Mesenteric fat pad (tissue), 1 donor: ENCODE results near the gene BCHE. TPM values are rescaled to one million over a fixed set of nuclear protein-coding genes. Genes with fewer than 3 reads are reported as not detected.

Source experiments
- DNase-seq: peaks from one replicate; pipeline ENCODE4 v3.0.0-alpha.2; 2020; ENCODE audit warnings: low spot score
- long read RNA-seq: library from polyadenylated mRNA; unstranded; transcript quantifications from one replicate; pipeline ENCODE4 v2.0.0, GENCODE V29; 2020
- total RNA-seq: library from RNA; stranded (reverse); fragmentation: NEBNext Ultra II Directional; extraction: Animal tissue kit (Norgen Biotek cat#: 25700); gene quantifications from one replicate; pipeline ENCODE4 v1.2.1, GENCODE V29; 2021
- donor health status: DM: yes; HTN: yes; CAD: no.

BCHE gene
- total RNA-seq = 4.1 TPM
- long read RNA-seq, transcript BCHE-201 (4 exons, 2,454 nt) = major isoform, 6 of 7 reads
- long read RNA-seq, partial matches to known transcripts = 1 of 7 reads
- long read RNA-seq, other reads (novel, unspliced or antisense) = 0 of 7 reads

DNA sequence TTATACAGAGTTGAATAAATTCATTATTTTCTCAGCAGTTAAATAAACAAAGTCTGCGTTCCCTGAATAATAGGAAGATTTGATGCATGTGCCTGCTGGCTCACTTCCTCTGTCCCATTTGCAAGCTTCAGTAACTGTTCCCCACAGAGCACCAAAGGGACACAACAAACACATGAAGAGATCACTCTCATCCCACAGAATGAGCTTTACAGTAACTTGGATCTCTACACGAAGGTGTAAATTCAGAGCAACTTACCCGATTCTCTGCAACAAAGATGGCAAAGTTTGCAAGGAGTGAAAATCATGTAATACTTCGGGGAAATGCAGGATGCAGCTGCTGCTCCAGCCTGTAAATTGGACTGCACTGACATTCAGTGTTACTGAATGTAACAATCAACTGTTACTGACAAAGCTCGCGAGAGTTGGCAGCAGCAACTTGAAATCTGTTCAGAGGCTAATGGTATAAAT, at the start of gene BCHE:
Gene BCHE (minus strand): TSS at position 366 of the 468 bp plus-strand sequence. CDS start 6,390 bp downstream, outside the sequence.
- no peak for DNase-seq

DNA sequence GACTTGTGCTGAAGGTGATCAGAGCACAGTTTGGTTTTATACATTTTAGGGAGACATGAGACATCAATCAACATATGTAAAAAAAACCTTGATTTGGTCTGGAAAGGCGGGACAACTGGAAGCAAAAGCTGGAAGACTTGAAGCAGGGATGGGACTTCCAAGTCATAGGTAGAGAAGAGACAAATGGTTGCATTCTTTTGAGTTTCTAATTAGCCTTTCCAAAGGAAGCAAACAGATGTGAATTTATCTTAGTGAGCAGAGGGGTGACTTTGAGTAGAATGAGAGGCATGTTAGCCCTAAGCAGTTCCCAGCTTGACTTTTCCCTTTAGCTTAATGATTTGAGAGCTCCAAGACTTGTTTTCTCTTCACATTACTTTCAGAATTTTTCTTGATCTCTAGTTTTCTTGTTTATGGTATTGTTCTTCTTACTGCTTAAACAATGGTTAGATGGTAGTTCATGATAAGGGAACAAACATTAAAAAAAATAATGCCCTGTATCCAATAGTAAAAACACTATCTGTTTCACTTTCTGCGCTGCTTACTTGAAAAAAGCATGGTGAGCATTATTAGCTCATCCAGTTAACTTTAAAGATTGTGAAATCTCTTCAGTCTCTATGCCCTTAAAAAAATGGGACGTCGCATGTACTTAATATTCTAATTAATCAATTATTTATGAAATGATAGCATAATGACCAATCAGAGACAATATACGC, 48.5 kb upstream of the BCHE start:
- DNase-seq = no peak

DNA sequence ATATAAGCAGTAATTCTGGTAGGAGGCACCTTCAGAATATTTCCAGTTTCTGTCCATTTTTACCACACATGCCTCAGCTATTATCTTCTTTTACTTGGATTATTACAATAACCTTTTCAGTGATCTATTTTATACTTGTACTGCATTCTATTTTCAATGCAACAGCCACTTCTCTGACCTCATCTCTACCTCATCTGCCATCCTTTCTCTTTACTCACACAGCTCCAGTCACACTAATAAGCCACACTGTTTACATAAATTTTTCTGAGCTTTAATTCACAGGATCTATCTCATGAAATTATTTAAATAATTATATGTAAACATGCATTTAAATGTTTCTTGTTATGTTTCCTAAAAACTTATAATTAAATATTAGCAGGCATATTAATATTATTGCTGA, 47.3 kb upstream of the BCHE start:
- no peak for DNase-seq

DNA sequence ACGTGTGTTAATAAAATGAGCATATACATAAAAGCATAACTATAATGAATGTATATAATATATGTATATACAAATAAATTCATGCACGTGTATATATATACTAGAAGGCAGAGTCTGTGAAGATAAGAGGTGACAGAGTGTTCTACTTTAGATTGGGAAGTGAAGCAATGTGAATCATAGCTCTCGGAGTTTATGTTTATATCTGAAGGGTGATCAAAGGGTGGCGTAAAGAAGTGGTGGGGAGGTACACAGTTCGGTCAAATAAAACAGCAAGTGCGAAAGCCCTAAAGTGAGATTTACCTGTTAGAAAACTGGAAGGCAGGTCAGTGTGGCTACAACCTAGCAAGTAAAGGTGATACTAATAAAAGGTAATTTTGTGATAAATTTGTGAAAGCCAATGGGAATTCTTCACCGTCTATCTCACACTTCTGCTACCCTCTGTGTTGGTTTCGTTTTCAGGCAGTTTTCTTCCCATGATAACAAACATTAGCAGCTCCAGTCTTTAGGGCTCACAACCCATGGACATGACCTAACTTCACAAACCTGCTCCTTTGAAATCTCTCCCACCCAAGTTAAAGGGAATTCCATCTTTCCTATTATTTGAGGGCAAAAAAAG, 46.7 kb upstream of the BCHE start:
- no peak for DNase-seq

GRCh38 chr3:165883117-165883516, 45.9 kb upstream of the BCHE start:
- no peak for DNase-seq

GRCh38 chr3:165875644-165876043, 38.4 kb upstream of the BCHE start:
- no peak for DNase-seq

DNA sequence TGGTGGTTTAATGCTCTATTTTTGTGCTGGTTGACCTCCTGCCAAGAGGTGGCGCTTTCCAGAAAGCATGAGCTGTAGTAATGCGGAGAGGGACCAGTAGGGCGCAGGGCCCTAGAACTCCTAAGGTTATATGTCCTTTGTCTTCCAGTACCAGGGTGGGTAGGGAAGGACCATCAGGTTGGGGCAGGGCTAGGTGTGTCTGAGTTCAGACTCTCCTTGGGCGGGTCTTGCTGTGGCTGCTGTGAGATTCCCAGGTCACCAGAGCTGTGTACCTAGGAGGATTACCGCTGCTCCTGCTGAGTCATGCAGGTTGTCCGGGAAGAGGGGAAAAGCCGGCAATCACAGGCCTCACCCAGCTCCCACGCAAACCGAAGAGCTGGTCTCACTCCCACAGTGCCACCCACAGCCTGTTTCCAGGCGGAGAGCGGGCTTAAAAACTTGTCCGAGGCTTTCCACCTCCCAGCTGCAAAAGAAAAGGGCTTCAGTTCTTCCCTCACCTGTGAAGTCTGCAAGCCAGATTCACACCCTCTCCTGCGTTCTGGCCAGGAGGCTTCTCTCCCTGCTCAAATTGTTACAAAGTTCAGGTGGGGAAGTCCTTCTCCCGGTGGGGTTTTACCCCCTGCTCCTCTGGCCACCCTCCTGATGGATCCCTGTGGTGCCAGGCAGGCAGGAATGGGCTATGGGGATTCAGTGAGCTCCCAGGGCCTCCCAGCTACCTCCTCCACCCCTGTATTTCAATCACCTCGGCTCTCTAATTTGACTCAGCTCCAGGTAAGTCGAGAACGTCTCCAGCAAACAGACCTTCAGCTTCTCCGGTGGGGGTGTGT, 37.7 kb upstream of the BCHE start:
- DNase-seq = no peak

DNA sequence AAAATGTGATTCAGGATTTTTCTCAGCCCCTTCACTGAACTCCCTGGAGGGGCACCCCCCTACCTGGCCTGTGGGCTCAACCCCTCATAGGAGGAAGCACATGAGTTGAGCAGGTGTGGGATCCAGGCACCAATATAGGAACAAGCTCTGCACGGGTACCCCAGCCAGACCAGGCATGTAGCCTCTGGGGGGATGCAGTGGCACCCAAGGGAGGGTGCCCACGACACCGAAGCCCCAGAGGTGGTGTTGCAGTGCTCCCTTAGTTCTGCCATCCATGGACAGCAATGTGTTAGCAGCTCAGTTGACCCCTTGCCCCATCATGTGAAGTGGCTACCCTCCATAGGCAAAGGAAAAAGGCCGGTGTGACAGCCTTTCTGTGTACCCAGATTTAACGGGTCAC, 30.9 kb upstream of the BCHE start:
- no peak for DNase-seq

GRCh38 chr3:165859061-165859460, 21.8 kb upstream of the BCHE start:
- DNase-seq = no peak

GRCh38 chr3:165855581-165855980, 18.4 kb upstream of the BCHE start:
- DNase-seq = no peak

GRCh38 chr3:165854696-165855095, 17.5 kb upstream of the BCHE start:
- DNase-seq = no peak

GRCh38 chr3:165852711-165853110, 15.5 kb upstream of the BCHE start:
- no peak for DNase-seq

DNA sequence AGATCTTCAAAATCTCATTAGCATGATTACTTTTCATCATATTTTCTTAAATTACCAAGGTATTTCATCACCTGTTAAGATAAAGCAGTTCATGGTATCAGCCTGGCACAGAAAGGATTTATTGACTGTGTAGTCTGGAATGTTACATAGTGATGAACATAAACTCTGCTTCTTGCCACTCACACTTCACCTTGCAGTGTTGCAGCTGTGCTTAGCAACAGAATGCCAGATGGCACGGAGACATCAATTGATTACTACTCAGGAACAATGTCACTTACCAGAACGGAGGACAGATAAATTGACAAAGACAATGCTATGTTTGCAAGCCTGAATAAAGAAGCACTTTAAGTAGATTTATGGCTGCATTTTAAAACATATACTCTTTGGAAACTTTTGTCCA, 15.0 kb upstream of the BCHE start:
- DNase-seq = no peak

- DNase-seq = no peak
These were observed 8.8 kb upstream of the BCHE start for GRCh38 chr3:165846056-165846455.

DNA sequence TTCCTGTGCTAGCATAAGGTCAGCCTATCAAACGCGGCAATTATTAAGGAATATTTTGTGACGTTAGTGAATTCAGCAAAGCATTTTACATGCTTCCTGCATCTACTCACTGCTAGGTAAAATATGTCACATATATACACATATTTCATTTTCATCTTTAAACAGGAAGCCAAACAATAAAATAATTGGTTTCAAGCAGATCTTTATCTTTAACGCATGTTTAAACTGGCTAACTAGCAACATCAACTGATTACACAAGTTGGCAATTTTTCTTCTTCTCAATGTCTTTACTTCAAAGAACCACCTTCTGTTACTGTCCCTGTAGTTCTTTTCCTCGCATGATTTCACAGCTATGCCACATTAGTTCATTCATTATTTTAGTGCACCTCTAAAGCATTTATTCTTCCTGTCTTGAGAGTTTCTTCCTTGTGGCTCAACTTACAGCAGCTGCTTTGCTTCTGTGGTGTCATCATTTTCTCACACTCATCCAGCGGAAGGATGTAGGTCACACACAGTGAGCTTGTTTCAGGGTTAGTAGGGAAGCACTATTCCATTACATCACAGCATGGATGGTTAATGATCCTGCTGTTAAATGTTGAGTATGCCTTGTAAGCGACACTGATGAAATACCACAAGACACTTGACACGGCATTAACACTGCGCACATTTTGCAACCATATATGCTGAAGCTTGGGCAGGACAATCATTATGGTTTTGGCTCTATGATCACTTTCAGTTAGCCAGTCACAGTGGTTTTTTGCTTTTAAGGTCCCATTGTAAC, 2.3 kb upstream of the BCHE start:
- DNase-seq = no peak

GRCh38 chr3:165837801-165838200, 578 bp upstream of the BCHE start:
- DNase-seq = no peak

DNA sequence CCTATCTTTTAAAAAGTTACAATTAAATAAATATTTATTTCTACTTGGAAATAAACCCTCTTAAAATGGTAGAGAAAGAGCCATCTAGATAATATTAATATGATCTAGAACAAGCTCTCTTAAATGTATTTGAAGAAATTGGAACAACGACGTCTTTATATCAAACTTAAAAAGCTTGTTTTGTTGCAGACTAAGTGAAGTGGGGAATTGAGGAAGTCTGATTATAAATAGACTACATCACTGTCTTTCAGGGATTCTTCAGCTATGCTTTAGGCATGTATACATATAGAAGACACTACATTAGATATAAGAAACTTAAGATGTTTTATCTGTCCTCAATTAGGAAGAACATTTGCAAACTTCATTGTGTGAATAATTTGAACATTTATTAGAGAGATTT, 1.8 kb downstream of the BCHE start:
- DNase-seq = no peak

GRCh38 chr3:165830746-165831145, 6.5 kb downstream of the BCHE start:
- no peak for DNase-seq

DNA sequence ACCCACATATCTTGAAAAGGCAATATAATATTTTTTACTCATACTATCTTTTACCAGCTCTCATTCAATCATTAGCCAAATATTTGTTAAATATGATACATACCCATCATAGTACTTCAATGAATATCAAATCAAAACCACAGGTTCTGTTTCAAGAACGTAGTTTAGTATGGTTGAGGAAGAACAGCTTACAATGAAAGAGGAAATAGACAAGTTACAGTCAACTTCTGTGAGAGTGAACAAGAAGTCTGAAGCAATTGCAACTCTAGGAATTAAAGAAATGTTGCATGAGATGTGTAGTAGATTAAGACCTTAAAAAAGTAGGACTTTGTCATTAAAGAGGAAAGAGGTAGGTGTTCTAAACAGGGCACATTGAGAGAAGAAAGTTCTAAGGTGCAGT, 9.3 kb downstream of the BCHE start:
- no peak for DNase-seq

GRCh38 chr3:165827233-165827632, 10.0 kb downstream of the BCHE start:
- DNase-seq = no peak

- DNase-seq = no peak
These were observed 16.5 kb downstream of the BCHE start for GRCh38 chr3:165820671-165821123.
